Gastroesophageal sphincter (tissue), 3 donors: ENCODE data around the gene MOB1B.

Experiments
- CTCF ChIP-seq, 4 experiments: fragments of 200-600 bp in 2 of 4; fragments of 450-650 bp in 2 of 4; sonication (generic) in 1 of 4; IDR thresholded peaks; one replicate each; pipeline ENCODE4 v1.5.1; 2017 to 2019; ENCODE audit warnings: antibody characterized with exemption in 4 of 4, mild to moderate bottlenecking in 2 of 4, moderate library complexity in 2 of 4
- POLR2A ChIP-seq, 2 donors: fragments of 450-650 bp; IDR thresholded peaks; one replicate each; pipeline ENCODE4 v1.6.1; 2017; ENCODE audit warnings: antibody characterized with exemption in 2 of 2, mild to moderate bottlenecking in 2 of 2, moderate library complexity in 1 of 2
- POLR2AphosphoS5 ChIP-seq: sonication (generic); formaldehyde crosslinking; IDR thresholded peaks from one replicate; pipeline ENCODE4 v1.6.1; 2017; ENCODE audit warnings: antibody characterized with exemption

- no peak for TF ChIP-seq CTCF (IDR thresholded peaks at IDR 0.05)
- no peak for TF ChIP-seq POLR2AphosphoS5
- no peak for TF ChIP-seq POLR2A (IDR thresholded peaks at IDR 0.05)
Observed at GRCh38 chr4:70946939-70947338, 44.8 kb downstream of the MOB1B start.
